OCI-LY7 (cell line): ENCODE data around the gene MLN. TPM values are rescaled to one million over a fixed set of nuclear protein-coding genes. Genes with fewer than 3 reads are reported as not detected.

ENCODE experiments used
- BruUV-seq: library from RNA; stranded (reverse); fragments of 400-500 nt; replicated peaks from 2 replicates; lab custom pipeline; 2021; lab: Mats Ljungman, UMichigan
- CTCF ChIA-PET: fragments of 300-600 bp; sonication (Branson Sonifier 250); formaldehyde crosslinking; loops from one replicate; lab custom pipeline; 2022; ENCODE audit warnings: antibody characterized with exemption; ENCODE audit not compliant: unreplicated experiment; lab: Charles Lee
- POLR2A ChIA-PET: fragments of 300-600 bp; sonication (Branson Sonifier 250); formaldehyde crosslinking; loops from one replicate; lab custom pipeline; 2022; ENCODE audit warnings: antibody characterized with exemption; lab: Charles Lee
- DNase-seq: peaks from one replicate; pipeline ENCODE4 v3.0.0-alpha.2; 2015; ENCODE audit warnings: low spot score
- H2AFZ ChIP-seq: fragments of 200-600 bp; sonication (generic), shearing (Covaris generic); 2 replicates; pipeline ENCODE4 v1.6.1; 2014; ENCODE audit warnings: mild to moderate bottlenecking, antibody characterized with exemption, low read length, moderate library complexity
- H3K27ac ChIP-seq: fragments of 200-600 bp; sonication (generic); 2 replicates; pipeline ENCODE4 v1.5.1; 2014; ENCODE audit warnings: mixed run types, low read depth, mild to moderate bottlenecking, moderate library complexity, low read length, inconsistent platforms; ENCODE audit not compliant: poor library complexity, severe bottlenecking
- H3K36me3 ChIP-seq: fragments of 200-600 bp; sonication (generic); 2 replicates; pipeline ENCODE4 v1.6.1; 2014; ENCODE audit warnings: mild to moderate bottlenecking, antibody characterized with exemption, low read length, moderate library complexity, mixed read lengths; ENCODE audit not compliant: insufficient read depth
- H3K4me1 ChIP-seq: fragments of 200-600 bp; sonication (generic); 2 replicates; pipeline ENCODE4 v1.5.1; 2014; ENCODE audit warnings: mild to moderate bottlenecking, low read length; ENCODE audit not compliant: insufficient read depth, poor library complexity, severe bottlenecking
- H3K4me2 ChIP-seq: fragments of 200-600 bp; sonication (generic); 2 replicates; pipeline ENCODE4 v1.6.1; 2014; ENCODE audit warnings: mild to moderate bottlenecking, low read length
- H3K4me3 ChIP-seq: fragments of 200-600 bp; sonication (generic); 2 replicates; pipeline ENCODE4 v1.5.1; 2014; ENCODE audit warnings: mild to moderate bottlenecking, low read depth, low read length; ENCODE audit not compliant: poor library complexity, severe bottlenecking
- H3K79me2 ChIP-seq: fragments of 200-600 bp; sonication (generic); 2 replicates; pipeline ENCODE4 v1.6.1; 2016; ENCODE audit warnings: low read depth, mild to moderate bottlenecking, low read length, moderate library complexity, mixed read lengths; ENCODE audit not compliant: insufficient read depth
- H3K9me2 ChIP-seq: fragments of 200-600 bp; sonication (generic); 2 replicates; pipeline ENCODE4 v1.6.1; 2016; ENCODE audit warnings: mild to moderate bottlenecking, low read length, mixed read lengths; ENCODE audit not compliant: insufficient read depth
- H3K9me3 ChIP-seq: fragments of 200-600 bp; sonication (generic); 2 replicates; pipeline ENCODE4 v1.6.1; 2014; ENCODE audit warnings: mild to moderate bottlenecking, mixed run types, low read length, mixed read lengths
- H4K20me1 ChIP-seq: fragments of 200-600 bp; sonication (generic); 2 replicates; pipeline ENCODE4 v1.6.1; 2014; ENCODE audit warnings: mild to moderate bottlenecking, antibody characterized with exemption, low read length, moderate library complexity, mixed read lengths; ENCODE audit not compliant: insufficient read depth
- CTCF ChIP-seq: fragments of 200-600 bp; sonication (generic); conservative IDR thresholded peaks from 2 replicates; pipeline ENCODE4 v1.5.1; 2014; ENCODE audit warnings: mild to moderate bottlenecking, antibody characterized with exemption, low read length, moderate library complexity, mixed read lengths
- EZH2phosphoT487 ChIP-seq: fragments of 200-600 bp; sonication (generic); IDR thresholded peaks from 2 replicates; pipeline ENCODE4 v1.6.1; 2018; ENCODE audit warnings: low read depth, borderline replicate concordance, mild to moderate bottlenecking, mixed run types, antibody characterized with exemption, low read length, moderate library complexity, mixed read lengths
- intact Hi-C: fragments of 100-400 bp; cut with micrococcal nuclease; formaldehyde crosslinking; loops from one replicate; pipeline ENCODE4 v1.10.0; 2022; ENCODE audit not compliant: unreplicated experiment
- total RNA-seq, 2 experiments: library from RNA; depleted of rRNA in 1 of 2; stranded (reverse); fragments of >200 nt in 1 of 2; shearing (Covaris generic) in 1 of 2; gene quantifications; 2 replicates each; pipeline ENCODE4 v1.2.3, GENCODE V29; 2014 to 2022

The MLN gene
- total RNA-seq, 2 experiments from 2014 or later = not detected

- DNase-seq = no peak
- BruUV-seq = no TSS peak
- intact Hi-C loops = no loop called here
- Histone ChIP-seq H3K4me3 (no peak overlapping the region), H2AFZ (no peak overlapping the region), H4K20me1 (no peaks in the 10 kb centered on the region), H3K4me2 (no peak overlapping the region), H3K27ac (no peak overlapping the region), H3K9me2 (no peaks in the 10 kb centered on the region), H3K9me3 (no peaks in the 10 kb centered on the region), H3K79me2 (no peaks in the 10 kb centered on the region), H3K4me1 (no peaks in the 10 kb centered on the region), H3K36me3 (no peaks in the 10 kb centered on the region)
- ChIA-PET CTCF (no interaction called here), POLR2A (no interaction called here)
- TF ChIP-seq CTCF = no peak
- TF ChIP-seq EZH2phosphoT487 = no peak
Observed at GRCh38 chr6:33820784-33821520, 17.1 kb upstream of the MLN start.

DNA sequence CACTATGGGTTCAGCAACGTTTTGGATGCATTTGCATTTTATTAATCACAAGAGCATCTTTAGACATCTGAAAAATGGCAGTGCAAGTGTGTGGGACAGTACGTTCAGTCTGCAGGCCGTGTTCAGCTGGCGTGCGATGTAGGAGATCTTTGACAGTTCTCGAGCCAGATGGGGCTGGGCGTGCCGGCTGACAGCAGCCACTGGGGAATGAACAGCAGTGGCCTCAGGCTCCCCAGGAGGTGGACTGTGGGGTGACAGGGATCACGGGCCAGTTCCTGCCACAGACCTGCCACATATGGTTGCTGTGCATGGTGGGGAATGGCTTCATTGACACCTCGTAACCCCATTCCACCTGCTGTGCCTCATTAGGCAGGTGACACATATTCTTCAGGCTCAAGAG is 16.4 kb upstream of the MLN start:
- DNase-seq = no peak
- intact Hi-C loops = no loop called here
- BruUV-seq = no TSS peak
- ChIA-PET CTCF (no interaction called here), POLR2A (no interaction called here)
- no peak overlapping the region for H3K4me2 ChIP-seq
- H4K20me1 ChIP-seq = no peaks in the 10 kb centered on the region
- H3K79me2 ChIP-seq = no peaks in the 10 kb centered on the region
- H3K4me1 ChIP-seq = no peaks in the 10 kb centered on the region
- H3K36me3 ChIP-seq = no peaks in the 10 kb centered on the region
- H2AFZ ChIP-seq = no peak overlapping the region
- H3K9me2 ChIP-seq = no peaks in the 10 kb centered on the region
- H3K9me3 ChIP-seq = no peaks in the 10 kb centered on the region
- no peak overlapping the region for H3K27ac ChIP-seq
- H3K4me3 ChIP-seq = no peak overlapping the region
- TF ChIP-seq CTCF (no peak), EZH2phosphoT487 (no peak)

GRCh38 chr6:33819021-33819420 is 15.2 kb upstream of the MLN start:
- no peak for TF ChIP-seq EZH2phosphoT487
- no peak for TF ChIP-seq CTCF
- Histone ChIP-seq H3K9me2 (no peaks in the 10 kb centered on the region), H3K4me1 (no peaks in the 10 kb centered on the region), H3K36me3 (no peaks in the 10 kb centered on the region), H3K79me2 (no peaks in the 10 kb centered on the region), H3K9me3 (no peaks in the 10 kb centered on the region), H2AFZ (no peak overlapping the region), H3K4me3 (no peak overlapping the region), H3K27ac (no peak overlapping the region), H3K4me2 (no peak overlapping the region), H4K20me1 (no peaks in the 10 kb centered on the region)
- POLR2A ChIA-PET = no interaction called here
- no TSS peak for BruUV-seq
- CTCF ChIA-PET = no interaction called here
- intact Hi-C loops = no loop called here
- DNase-seq = no peak
